ENCODE measurements around the gene ROBO2.
A peak's percentile ranks its signal among the peaks of the same experiment; 100 is the strongest.

ROBO2 gene

GRCh38 chr3:77685713-77686112 is 645.8 kb downstream of the ROBO2 start:
- H3K4me3 ChIP-seq (ENCODE audit: low read length) = no peak overlapping the region
- no peak for DNase-seq (ENCODE audit: low read depth)
- no peak for TF ChIP-seq CTCF (IDR thresholded peaks at IDR 0.05; ENCODE audit: insufficient read depth, low read depth, low read length, missing control alignments)

GRCh38 chr3:77686560-77686959 is 646.7 kb downstream of the ROBO2 start:
- no peak for TF ChIP-seq CTCF (IDR thresholded peaks at IDR 0.05; ENCODE audit: insufficient read depth, low read depth, low read length, missing control alignments)
- H3K4me3 ChIP-seq (ENCODE audit: low read length) = no peak overlapping the region
- DNase-seq (ENCODE audit: low read depth) = no peak

GRCh38 chr3:77687545-77687944 is 647.6 kb downstream of the ROBO2 start:
- no peak for DNase-seq (ENCODE audit: low read depth)
- TF ChIP-seq CTCF (IDR thresholded peaks at IDR 0.05; ENCODE audit: insufficient read depth, low read depth, low read length, missing control alignments) = no peak
- H3K4me3 ChIP-seq (ENCODE audit: low read length) = no peak overlapping the region

GRCh38 chr3:77690284-77690845 is 650.5 kb downstream of the ROBO2 start:
- no peak for TF ChIP-seq CTCF (IDR thresholded peaks at IDR 0.05; ENCODE audit: insufficient read depth, low read depth, low read length, missing control alignments)
- no peak overlapping the region for H3K4me3 ChIP-seq (ENCODE audit: low read length)
- no peak for DNase-seq (ENCODE audit: low read depth)

- DNase-seq (ENCODE audit: low read depth) = peak; percentile 5
- H3K4me3 ChIP-seq (ENCODE audit: low read length) = no peak overlapping the region
- TF ChIP-seq CTCF (IDR thresholded peaks at IDR 0.05; ENCODE audit: insufficient read depth, low read depth, low read length, missing control alignments) = no peak
These were observed 653.2 kb downstream of the ROBO2 start for GRCh38 chr3:77693147-77693546.

GRCh38 chr3:77699125-77699691 is 659.3 kb downstream of the ROBO2 start:
- DNase-seq (ENCODE audit: low read depth) = no peak
- no peak overlapping the region for H3K4me3 ChIP-seq (ENCODE audit: low read length)
- no peak for TF ChIP-seq CTCF (IDR thresholded peaks at IDR 0.05; ENCODE audit: insufficient read depth, low read depth, low read length, missing control alignments)
